OCI-LY3 (cell line): ENCODE results near the gene TUBE1.

Experiments used
- H2AFZ ChIP-seq: fragments of 200-600, 300-600 bp; shearing (Covaris generic); 2 replicates; pipeline ENCODE4 v1.6.0; 2014; ENCODE audit warnings: antibody characterized with exemption, low read depth, low read length
- H3K27ac ChIP-seq: fragments of 200-600, 300-600 bp; sonication (generic); 2 replicates; pipeline ENCODE4 v1.5.1; 2014; ENCODE audit warnings: mild to moderate bottlenecking, low read length, moderate library complexity, mixed read lengths
- H3K27me3 ChIP-seq: fragments of 200-600, 300-600 bp; sonication (generic); 2 replicates; pipeline ENCODE4 v1.6.1; 2014; ENCODE audit warnings: low read depth, low read length, mixed read lengths
- H3K36me3 ChIP-seq: fragments of 200-600, 300-600 bp; sonication (generic); replicated peaks from 2 replicates; pipeline ENCODE3; 2014; ENCODE audit warnings: low read depth, low read length, mixed read lengths
- H3K4me1 ChIP-seq: fragments of 300-600, 200-600 bp; sonication (generic); 2 replicates; pipeline ENCODE4 v1.6.1; 2014; ENCODE audit warnings: low read length, mixed read lengths
- H3K4me2 ChIP-seq: fragments of 200-600, 300-600 bp; sonication (generic); 2 replicates; pipeline ENCODE4 v1.6.1; 2014; ENCODE audit warnings: low read length, mixed read lengths
- H3K4me3 ChIP-seq: fragments of 300-600, 200-600 bp; sonication (generic); 2 replicates; pipeline ENCODE4 v1.5.1; 2014; ENCODE audit warnings: antibody characterized with exemption, mild to moderate bottlenecking, low read length, moderate library complexity
- H3K79me2 ChIP-seq: fragments of 300-600, 200-600 bp; shearing (Covaris generic); 2 replicates; pipeline ENCODE4 v1.6.1; 2014; ENCODE audit warnings: mild to moderate bottlenecking, low read length, mixed read lengths
- H3K9ac ChIP-seq: fragments of 300-600, 200-600 bp; shearing (Covaris generic); 2 replicates; pipeline ENCODE4 v1.6.0; 2014; ENCODE audit warnings: mild to moderate bottlenecking, low read length, moderate library complexity
- H3K9me3 ChIP-seq: fragments of 200-600, 300-600 bp; shearing (Covaris generic); 2 replicates; pipeline ENCODE4 v1.6.1; 2014; ENCODE audit warnings: low read length, mixed read lengths; ENCODE audit not compliant: insufficient read depth
- H4K20me1 ChIP-seq: fragments of 200-600, 300-600 bp; sonication (generic); 2 replicates; pipeline ENCODE4 v1.6.1; 2016; ENCODE audit warnings: low read length, mixed read lengths; ENCODE audit not compliant: insufficient read depth
- EZH2phosphoT487 ChIP-seq: fragments of 200-600 bp; shearing (Covaris generic); IDR thresholded peaks from 2 replicates; pipeline ENCODE4 v1.6.1; 2018; ENCODE audit warnings: antibody characterized with exemption, mixed run types, low read depth
- TF ChIP-seq, protein P1 (sequence below): fragments of 200-600, 300-600 bp; sonication (generic); IDR thresholded peaks from 2 replicates; pipeline ENCODE4 v1.5.1; 2014; ENCODE audit warnings: antibody characterized with exemption, low read length, low read depth

Gene TUBE1

DNA sequence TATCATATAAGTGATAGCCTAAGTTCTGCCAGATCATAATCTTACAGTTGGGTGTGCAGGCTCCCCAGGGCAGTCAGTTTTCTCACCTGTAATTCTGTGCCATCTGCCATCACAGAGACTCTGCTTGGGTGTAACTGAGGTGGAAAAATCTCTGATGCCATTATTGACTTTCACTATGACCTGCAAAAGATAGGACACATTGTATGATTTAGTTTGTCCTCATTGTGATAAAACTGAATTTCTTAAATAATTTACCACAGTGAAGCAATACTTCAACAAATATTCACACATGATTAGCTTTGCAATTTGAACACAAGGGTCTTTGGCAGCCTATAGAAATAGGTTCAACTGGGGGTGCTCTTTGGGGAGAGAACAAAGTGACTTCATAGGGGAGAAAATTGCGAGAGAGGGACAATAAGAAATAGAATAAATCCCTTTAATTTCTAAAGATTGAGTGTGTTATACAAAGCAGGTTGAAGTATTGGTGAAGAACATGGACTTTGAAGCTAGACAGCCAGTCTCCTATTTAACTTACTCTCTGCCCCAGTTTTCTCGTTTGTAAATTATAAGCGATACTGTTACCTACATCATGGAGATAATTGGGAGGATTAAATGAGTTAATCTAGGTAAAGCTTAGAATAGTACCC lies 27.4 kb upstream of the TUBE1 start:
- Histone ChIP-seq H3K79me2 (no peaks in the 10 kb centered on the region), H3K4me3 (no peak overlapping the region), H2AFZ (no peak overlapping the region), H3K27me3 (no peaks in the 10 kb centered on the region), H4K20me1 (no peaks in the 10 kb centered on the region), H3K9ac (no peak overlapping the region), H3K36me3 (no peaks in the 10 kb centered on the region), H3K27ac (no peak overlapping the region), H3K4me1 (peaks cover 10% of the 10 kb centered on the region), H3K9me3 (no peaks in the 10 kb centered on the region), H3K4me2 (no peak overlapping the region)
- TF ChIP-seq EZH2phosphoT487, result no peak
- TF ChIP-seq, protein P1, sequence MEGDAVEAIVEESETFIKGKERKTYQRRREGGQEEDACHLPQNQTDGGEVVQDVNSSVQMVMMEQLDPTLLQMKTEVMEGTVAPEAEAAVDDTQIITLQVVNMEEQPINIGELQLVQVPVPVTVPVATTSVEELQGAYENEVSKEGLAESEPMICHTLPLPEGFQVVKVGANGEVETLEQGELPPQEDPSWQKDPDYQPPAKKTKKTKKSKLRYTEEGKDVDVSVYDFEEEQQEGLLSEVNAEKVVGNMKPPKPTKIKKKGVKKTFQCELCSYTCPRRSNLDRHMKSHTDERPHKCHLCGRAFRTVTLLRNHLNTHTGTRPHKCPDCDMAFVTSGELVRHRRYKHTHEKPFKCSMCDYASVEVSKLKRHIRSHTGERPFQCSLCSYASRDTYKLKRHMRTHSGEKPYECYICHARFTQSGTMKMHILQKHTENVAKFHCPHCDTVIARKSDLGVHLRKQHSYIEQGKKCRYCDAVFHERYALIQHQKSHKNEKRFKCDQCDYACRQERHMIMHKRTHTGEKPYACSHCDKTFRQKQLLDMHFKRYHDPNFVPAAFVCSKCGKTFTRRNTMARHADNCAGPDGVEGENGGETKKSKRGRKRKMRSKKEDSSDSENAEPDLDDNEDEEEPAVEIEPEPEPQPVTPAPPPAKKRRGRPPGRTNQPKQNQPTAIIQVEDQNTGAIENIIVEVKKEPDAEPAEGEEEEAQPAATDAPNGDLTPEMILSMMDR, result no peak

DNA sequence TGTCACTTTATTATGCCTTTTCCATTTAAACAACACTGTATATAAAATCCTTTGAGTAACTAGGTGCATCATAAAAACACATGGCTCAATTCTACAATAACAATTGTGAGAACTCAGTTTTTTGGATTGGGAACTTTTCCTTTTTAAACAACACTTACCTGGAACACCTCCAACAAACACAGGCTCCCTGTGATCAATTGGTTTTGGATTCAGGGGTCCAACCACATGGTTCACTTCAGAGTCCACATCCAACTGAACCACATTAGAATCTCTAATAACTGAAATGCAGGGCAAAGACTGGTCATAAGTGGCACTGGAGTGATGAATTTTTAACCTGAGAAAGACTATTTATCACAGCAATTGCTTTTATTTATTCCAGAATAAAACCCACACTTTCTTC lies 26.6 kb upstream of the TUBE1 start:
- Histone ChIP-seq H3K4me2 (no peak overlapping the region), H3K36me3 (no peaks in the 10 kb centered on the region), H3K9ac (no peak overlapping the region), H3K79me2 (no peaks in the 10 kb centered on the region), H3K27me3 (no peaks in the 10 kb centered on the region), H3K9me3 (no peaks in the 10 kb centered on the region), H4K20me1 (no peaks in the 10 kb centered on the region), H3K4me1 (peaks cover 10% of the 10 kb centered on the region), H3K27ac (no peak overlapping the region), H2AFZ (no peak overlapping the region), H3K4me3 (no peak overlapping the region)
- TF ChIP-seq EZH2phosphoT487, result no peak
- TF ChIP-seq, protein P1, result no peak

DNA sequence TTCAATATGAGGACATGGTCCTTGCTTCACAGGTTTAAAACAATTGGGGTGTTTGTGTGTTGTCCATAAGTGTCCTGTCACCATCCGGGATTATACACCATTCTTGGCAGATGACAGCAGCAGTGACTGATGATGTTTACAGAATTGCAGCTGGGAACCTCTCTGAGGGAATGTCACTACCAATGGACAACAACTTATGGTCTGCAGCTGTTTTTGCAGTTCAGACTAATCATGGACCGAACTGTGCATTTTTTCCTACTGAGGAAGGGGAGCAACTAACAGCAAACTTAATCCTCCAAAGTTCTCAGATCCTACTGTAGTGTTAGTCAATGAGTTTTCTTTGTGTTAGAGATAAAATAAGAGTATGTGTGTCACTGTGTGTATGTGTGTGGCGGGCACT lies 26.1 kb upstream of the TUBE1 start:
- Histone ChIP-seq H3K9ac (no peak overlapping the region), H3K9me3 (no peaks in the 10 kb centered on the region), H4K20me1 (no peaks in the 10 kb centered on the region), H3K36me3 (no peaks in the 10 kb centered on the region), H3K27ac (no peak overlapping the region), H3K27me3 (no peaks in the 10 kb centered on the region), H3K4me3 (no peak overlapping the region), H3K4me2 (no peak overlapping the region), H3K4me1 (peaks cover 10% of the 10 kb centered on the region), H3K79me2 (no peaks in the 10 kb centered on the region), H2AFZ (no peak overlapping the region)
- TF ChIP-seq EZH2phosphoT487, result no peak
- TF ChIP-seq, protein P1, result no peak

DNA sequence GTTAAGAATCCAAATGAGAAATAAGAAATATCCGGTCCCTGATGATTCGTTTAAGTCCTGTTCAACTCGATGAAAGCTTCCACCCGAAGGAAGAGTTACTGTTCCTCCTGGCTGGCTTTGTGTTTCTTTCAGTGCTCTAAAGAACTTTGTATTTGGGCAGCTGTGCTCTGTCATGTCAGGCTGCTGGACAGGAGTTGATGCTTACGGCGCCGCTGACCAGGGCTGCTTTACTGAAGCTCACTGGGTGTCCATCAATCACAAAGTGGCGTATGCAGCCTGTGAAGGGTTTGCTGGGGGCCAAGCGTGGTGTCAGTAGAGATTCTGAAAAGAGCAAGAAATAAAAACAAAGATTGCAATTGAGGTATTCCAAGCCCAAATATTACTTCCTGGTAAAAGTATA lies 22.0 kb upstream of the TUBE1 start:
- no peak overlapping the region for H2AFZ ChIP-seq
- H3K27ac ChIP-seq, result no peak overlapping the region
- H3K4me1 ChIP-seq, result no peaks in the 10 kb centered on the region
- H3K27me3 ChIP-seq, result no peaks in the 10 kb centered on the region
- no peak overlapping the region for H3K4me2 ChIP-seq
- H3K9ac ChIP-seq, result no peak overlapping the region
- TF ChIP-seq, protein P1, result no peak
- TF ChIP-seq EZH2phosphoT487, result no peak
- no peak overlapping the region for H3K4me3 ChIP-seq
- H3K79me2 ChIP-seq, result no peaks in the 10 kb centered on the region
- no peaks in the 10 kb centered on the region for H4K20me1 ChIP-seq
- H3K36me3 ChIP-seq, result no peaks in the 10 kb centered on the region
- H3K9me3 ChIP-seq, result no peaks in the 10 kb centered on the region
